ENCODE measurements around the gene AP2A2. TPM values are rescaled to one million over a fixed set of nuclear protein-coding genes. Genes with fewer than 3 reads are reported as not detected.

The AP2A2 gene
- total RNA-seq, 1 experiment from 2014 or later = 47.1 TPM

GRCh38 chr11:995044-995751, 69.5 kb downstream of the AP2A2 start:
- no peak for DNase-seq (ENCODE audit: low spot score)
- Mint-ChIP-seq H3K36me3 (peaks cover 30% of the 10 kb centered on the region), H3K4me3 (no peak overlapping the region), H3K9me3 (peaks cover 4% of the 10 kb centered on the region), H3K4me1 (no peaks in the 10 kb centered on the region), H3K27ac (peak overlapping the region; percentile 84), H3K27me3 (ENCODE audit: low read depth) (no peaks in the 10 kb centered on the region)
- CTCF ChIA-PET = no interaction called here
- POLR2A ChIA-PET = no interaction called here
- TF ChIP-seq ZNF263 (CRISPR knock-in tag; IDR thresholded peaks at IDR 0.05; ENCODE audit: low read depth) (no peak), ZNF138 (CRISPR knock-in tag; conservative IDR thresholded peaks at IDR 0.05) (no peak), ZNF219 (CRISPR knock-in tag; IDR thresholded peaks at IDR 0.05; ENCODE audit: borderline replicate concordance) (no peak), ELF4 (CRISPR knock-in tag; IDR thresholded peaks at IDR 0.05; ENCODE audit: low read depth) (no peak)
- TF ChIP-seq, protein P1, sequence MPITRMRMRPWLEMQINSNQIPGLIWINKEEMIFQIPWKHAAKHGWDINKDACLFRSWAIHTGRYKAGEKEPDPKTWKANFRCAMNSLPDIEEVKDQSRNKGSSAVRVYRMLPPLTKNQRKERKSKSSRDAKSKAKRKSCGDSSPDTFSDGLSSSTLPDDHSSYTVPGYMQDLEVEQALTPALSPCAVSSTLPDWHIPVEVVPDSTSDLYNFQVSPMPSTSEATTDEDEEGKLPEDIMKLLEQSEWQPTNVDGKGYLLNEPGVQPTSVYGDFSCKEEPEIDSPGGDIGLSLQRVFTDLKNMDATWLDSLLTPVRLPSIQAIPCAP (CRISPR knock-in tag; IDR thresholded peaks at IDR 0.05) = no peak
- TF ChIP-seq, protein P2, sequence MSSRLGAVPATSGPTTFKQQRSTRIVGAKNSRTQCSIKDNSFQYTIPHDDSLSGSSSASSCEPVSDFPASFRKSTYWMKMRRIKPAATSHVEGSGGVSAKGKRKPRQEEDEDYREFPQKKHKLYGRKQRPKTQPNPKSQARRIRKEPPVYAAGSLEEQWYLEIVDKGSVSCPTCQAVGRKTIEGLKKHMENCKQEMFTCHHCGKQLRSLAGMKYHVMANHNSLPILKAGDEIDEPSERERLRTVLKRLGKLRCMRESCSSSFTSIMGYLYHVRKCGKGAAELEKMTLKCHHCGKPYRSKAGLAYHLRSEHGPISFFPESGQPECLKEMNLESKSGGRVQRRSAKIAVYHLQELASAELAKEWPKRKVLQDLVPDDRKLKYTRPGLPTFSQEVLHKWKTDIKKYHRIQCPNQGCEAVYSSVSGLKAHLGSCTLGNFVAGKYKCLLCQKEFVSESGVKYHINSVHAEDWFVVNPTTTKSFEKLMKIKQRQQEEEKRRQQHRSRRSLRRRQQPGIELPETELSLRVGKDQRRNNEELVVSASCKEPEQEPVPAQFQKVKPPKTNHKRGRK (CRISPR knock-in tag; IDR thresholded peaks at IDR 0.05; ENCODE audit: borderline replicate concordance) = no peak
- TF ChIP-seq, protein P3, sequence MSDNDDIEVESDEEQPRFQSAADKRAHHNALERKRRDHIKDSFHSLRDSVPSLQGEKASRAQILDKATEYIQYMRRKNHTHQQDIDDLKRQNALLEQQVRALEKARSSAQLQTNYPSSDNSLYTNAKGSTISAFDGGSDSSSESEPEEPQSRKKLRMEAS (CRISPR knock-in tag; IDR thresholded peaks at IDR 0.05) = no peak
- ATAC-seq = no peak

GRCh38 chr11:995752-996420, 70.2 kb downstream of the AP2A2 start:
- peaks cover 34% of the 10 kb centered on the region for H3K36me3 Mint-ChIP-seq
- H3K4me3 Mint-ChIP-seq = no peak overlapping the region
- ChIA-PET CTCF (no interaction called here), POLR2A (no interaction called here)
- H3K27ac Mint-ChIP-seq = peak overlapping the region; percentile 84
- ATAC-seq = no peak
- DNase-seq (ENCODE audit: low spot score) = no peak
- H3K9me3 Mint-ChIP-seq = peaks cover 4% of the 10 kb centered on the region
- no peaks in the 10 kb centered on the region for H3K4me1 Mint-ChIP-seq
- no peaks in the 10 kb centered on the region for H3K27me3 Mint-ChIP-seq (ENCODE audit: low read depth)
- TF ChIP-seq ZBTB43 (CRISPR knock-in tag; IDR thresholded peaks at IDR 0.05) (no peak), RORB (CRISPR knock-in tag; IDR thresholded peaks at IDR 0.05) (no peak), E2F4 (CRISPR knock-in tag; IDR thresholded peaks at IDR 0.05; ENCODE audit: borderline replicate concordance, low read depth) (no peak), ZNF232 (CRISPR knock-in tag; IDR thresholded peaks at IDR 0.05) (no peak), ZNF281 (CRISPR knock-in tag; IDR thresholded peaks at IDR 0.05) (no peak), FOXJ3 (CRISPR knock-in tag; IDR thresholded peaks at IDR 0.05; ENCODE audit: borderline replicate concordance) (no peak), GABPB1 (CRISPR knock-in tag; IDR thresholded peaks at IDR 0.05) (no peak), CREB1 (CRISPR knock-in tag; IDR thresholded peaks at IDR 0.05) (no peak), ESRRA (CRISPR knock-in tag; IDR thresholded peaks at IDR 0.05; ENCODE audit: borderline replicate concordance) (no peak)
- TF ChIP-seq, protein P4, sequence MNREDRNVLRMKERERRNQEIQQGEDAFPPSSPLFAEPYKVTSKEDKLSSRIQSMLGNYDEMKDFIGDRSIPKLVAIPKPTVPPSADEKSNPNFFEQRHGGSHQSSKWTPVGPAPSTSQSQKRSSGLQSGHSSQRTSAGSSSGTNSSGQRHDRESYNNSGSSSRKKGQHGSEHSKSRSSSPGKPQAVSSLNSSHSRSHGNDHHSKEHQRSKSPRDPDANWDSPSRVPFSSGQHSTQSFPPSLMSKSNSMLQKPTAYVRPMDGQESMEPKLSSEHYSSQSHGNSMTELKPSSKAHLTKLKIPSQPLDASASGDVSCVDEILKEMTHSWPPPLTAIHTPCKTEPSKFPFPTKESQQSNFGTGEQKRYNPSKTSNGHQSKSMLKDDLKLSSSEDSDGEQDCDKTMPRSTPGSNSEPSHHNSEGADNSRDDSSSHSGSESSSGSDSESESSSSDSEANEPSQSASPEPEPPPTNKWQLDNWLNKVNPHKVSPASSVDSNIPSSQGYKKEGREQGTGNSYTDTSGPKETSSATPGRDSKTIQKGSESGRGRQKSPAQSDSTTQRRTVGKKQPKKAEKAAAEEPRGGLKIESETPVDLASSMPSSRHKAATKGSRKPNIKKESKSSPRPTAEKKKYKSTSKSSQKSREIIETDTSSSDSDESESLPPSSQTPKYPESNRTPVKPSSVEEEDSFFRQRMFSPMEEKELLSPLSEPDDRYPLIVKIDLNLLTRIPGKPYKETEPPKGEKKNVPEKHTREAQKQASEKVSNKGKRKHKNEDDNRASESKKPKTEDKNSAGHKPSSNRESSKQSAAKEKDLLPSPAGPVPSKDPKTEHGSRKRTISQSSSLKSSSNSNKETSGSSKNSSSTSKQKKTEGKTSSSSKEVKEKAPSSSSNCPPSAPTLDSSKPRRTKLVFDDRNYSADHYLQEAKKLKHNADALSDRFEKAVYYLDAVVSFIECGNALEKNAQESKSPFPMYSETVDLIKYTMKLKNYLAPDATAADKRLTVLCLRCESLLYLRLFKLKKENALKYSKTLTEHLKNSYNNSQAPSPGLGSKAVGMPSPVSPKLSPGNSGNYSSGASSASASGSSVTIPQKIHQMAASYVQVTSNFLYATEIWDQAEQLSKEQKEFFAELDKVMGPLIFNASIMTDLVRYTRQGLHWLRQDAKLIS (CRISPR knock-in tag; IDR thresholded peaks at IDR 0.05; ENCODE audit: borderline replicate concordance) = no peak
- TF ChIP-seq, protein P2 (CRISPR knock-in tag; IDR thresholded peaks at IDR 0.05; ENCODE audit: borderline replicate concordance) = no peak
- TF ChIP-seq, protein P5, sequence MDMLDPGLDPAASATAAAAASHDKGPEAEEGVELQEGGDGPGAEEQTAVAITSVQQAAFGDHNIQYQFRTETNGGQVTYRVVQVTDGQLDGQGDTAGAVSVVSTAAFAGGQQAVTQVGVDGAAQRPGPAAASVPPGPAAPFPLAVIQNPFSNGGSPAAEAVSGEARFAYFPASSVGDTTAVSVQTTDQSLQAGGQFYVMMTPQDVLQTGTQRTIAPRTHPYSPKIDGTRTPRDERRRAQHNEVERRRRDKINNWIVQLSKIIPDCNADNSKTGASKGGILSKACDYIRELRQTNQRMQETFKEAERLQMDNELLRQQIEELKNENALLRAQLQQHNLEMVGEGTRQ (CRISPR knock-in tag; IDR thresholded peaks at IDR 0.05) = no peak

Data from WTC11 (cell line).